ENCODE data around the gene RHOT2. TPM values are rescaled to one million over a fixed set of nuclear protein-coding genes. Genes with fewer than 3 reads are reported as not detected.

RHOT2 gene
- total RNA-seq, 2 experiments from 2014 or later: 110 TPM

DNA sequence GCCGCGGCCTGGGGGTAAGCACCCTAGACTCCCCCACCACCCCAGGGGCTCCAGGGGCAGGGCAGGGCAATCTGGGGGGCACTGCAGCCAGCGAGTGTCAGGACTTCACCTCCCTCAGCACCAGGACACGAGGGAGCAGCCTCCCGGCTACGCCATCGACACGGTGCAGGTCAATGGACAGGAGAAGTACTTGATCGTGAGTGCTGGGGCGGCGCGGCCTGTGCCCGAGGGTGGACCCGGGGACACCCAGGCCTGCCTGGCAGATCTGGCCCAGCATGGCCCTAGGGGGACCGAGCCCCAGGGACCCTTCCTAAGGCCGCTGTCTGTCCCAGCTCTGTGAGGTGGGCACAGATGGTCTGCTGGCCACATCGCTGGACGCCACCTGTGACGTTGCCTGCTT is 4.4 kb downstream of the RHOT2 start:
- Mint-ChIP-seq H3K27ac (no peak overlapping the region), H3K4me3 (no peak overlapping the region), H3K36me3 (ENCODE audit: low read depth) (peaks cover 10% of the 10 kb centered on the region), H3K9me3 (no peaks in the 10 kb centered on the region), H3K27me3 (peaks cover 7% of the 10 kb centered on the region), H3K4me1 (ENCODE audit: low read depth) (peaks cover 11% of the 10 kb centered on the region)
- TF ChIP-seq, protein P1, sequence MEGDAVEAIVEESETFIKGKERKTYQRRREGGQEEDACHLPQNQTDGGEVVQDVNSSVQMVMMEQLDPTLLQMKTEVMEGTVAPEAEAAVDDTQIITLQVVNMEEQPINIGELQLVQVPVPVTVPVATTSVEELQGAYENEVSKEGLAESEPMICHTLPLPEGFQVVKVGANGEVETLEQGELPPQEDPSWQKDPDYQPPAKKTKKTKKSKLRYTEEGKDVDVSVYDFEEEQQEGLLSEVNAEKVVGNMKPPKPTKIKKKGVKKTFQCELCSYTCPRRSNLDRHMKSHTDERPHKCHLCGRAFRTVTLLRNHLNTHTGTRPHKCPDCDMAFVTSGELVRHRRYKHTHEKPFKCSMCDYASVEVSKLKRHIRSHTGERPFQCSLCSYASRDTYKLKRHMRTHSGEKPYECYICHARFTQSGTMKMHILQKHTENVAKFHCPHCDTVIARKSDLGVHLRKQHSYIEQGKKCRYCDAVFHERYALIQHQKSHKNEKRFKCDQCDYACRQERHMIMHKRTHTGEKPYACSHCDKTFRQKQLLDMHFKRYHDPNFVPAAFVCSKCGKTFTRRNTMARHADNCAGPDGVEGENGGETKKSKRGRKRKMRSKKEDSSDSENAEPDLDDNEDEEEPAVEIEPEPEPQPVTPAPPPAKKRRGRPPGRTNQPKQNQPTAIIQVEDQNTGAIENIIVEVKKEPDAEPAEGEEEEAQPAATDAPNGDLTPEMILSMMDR (IDR thresholded peaks at IDR 0.05): no peak
- ATAC-seq: no peak
- POLR2A ChIA-PET: interaction anchor here (1.2 kb wide), 1 partner anchor 21 kb away, joined by 4 read pairs; no protein-coding TSS in a partner anchor
- CTCF ChIA-PET: no interaction called here
- DNase-seq: no peak
- intact Hi-C loops (cut with micrococcal nuclease): no loop called here

DNA sequence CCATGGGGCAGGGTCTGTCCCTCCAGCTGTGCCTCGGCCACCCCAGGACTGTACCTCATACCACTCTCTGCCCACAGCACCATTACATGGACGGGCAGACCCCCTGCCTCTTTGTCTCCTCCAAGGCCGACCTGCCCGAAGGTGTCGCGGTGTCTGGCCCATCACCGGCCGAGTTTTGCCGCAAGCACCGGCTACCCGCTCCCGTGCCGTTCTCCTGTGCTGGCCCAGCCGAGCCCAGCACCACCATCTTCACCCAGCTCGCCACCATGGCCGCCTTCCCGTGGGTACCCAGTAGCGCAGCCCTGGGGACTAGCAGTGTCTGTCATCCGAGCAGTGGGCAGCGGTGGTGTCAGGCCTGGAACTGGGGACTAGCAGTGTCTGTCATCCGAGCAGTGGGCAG is 4.9 kb downstream of the RHOT2 start:
- Mint-ChIP-seq H3K27me3 (peaks cover 7% of the 10 kb centered on the region), H3K36me3 (ENCODE audit: low read depth) (peaks cover 10% of the 10 kb centered on the region), H3K4me3 (no peak overlapping the region), H3K27ac (no peak overlapping the region), H3K4me1 (ENCODE audit: low read depth) (peaks cover 7% of the 10 kb centered on the region), H3K9me3 (no peaks in the 10 kb centered on the region)
- intact Hi-C loops (cut with micrococcal nuclease): no loop called here
- DNase-seq (no peak), ATAC-seq (no peak)
- ChIA-PET POLR2A (interaction anchor here (0.8 kb wide), 1 partner anchor 8 kb away, joined by 5 read pairs; no protein-coding TSS in a partner anchor), CTCF (no interaction called here)
- TF ChIP-seq, protein P1 (IDR thresholded peaks at IDR 0.05): no peak

DNA sequence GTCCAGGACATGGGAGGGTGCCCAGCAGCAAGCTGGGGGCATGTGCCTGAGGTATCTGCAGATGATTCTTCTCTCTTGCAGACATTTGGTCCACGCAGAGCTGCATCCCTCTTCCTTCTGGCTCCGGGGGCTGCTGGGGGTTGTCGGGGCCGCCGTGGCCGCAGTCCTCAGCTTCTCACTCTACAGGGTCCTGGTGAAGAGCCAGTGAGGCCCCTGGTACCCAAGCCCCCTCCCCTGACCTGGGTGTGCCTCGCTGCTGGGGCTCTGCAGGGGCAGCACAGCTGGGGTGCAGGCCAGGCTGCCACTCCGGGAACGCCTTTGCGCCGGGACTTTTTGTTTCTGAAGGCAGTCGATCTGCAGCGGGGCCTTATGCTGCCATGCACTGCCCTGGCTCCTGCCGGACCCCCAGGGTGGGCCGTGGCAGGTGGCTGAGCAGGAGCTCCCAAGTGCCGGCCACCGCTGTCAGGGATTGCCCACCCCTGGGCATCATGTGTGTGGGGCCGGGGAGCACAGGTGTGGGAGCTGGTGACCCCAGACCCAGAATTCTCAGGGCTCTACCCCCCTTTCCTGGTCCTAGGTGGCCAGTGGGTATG is 5.6 kb downstream of the RHOT2 start:
- H3K27me3 Mint-ChIP-seq: peaks cover 7% of the 10 kb centered on the region
- no peak overlapping the region for H3K27ac Mint-ChIP-seq
- CTCF ChIA-PET: no interaction called here
- peaks cover 10% of the 10 kb centered on the region for H3K36me3 Mint-ChIP-seq (ENCODE audit: low read depth)
- DNase-seq (no peak), ATAC-seq (no peak)
- intact Hi-C loops (cut with micrococcal nuclease): no loop called here
- no peaks in the 10 kb centered on the region for H3K9me3 Mint-ChIP-seq
- no peak overlapping the region for H3K4me3 Mint-ChIP-seq
- TF ChIP-seq, protein P1 (IDR thresholded peaks at IDR 0.05): no peak
- POLR2A ChIA-PET: interaction anchor here (0.8 to 1.5 kb wide), 2 partner anchors 9 to 16 kb away, joined by 3 to 5 read pairs; partner anchors contain the start of gene WDR24
- peaks cover 7% of the 10 kb centered on the region for H3K4me1 Mint-ChIP-seq (ENCODE audit: low read depth)

DNA sequence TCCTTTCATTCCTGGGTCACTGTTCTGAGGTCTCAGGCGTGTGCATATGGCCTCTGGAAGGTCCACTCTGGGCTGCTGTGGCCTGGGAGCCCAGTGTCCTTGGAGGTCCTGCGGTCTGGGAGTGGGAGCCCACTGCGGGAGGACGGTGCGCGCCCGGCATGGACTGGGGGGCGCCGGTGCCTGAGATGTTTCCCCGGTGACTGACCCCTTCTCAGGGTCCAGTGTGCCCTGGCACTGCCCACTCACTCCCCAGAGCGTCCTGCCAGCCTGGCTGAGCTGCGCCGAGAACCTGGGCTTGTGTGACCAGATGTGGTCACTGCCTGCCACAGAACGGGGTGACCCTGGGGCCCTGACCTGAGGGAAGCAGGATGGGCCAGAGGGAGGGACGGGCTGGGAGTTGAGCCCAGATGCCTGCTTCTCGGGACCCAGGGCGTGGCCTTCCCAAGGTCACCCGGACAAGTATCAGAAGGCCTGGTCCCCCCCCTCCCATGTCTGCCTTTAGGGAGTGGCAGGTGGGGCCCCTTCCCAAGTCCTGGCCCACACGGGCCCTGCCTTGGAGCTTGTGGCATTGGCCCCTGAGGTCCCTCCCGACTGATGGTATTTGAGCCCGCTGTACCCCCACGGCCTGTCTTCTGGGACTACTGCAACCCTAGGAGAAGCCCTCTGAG is 6.4 kb downstream of the RHOT2 start:
- ATAC-seq (no peak), DNase-seq (no peak)
- Mint-ChIP-seq H3K4me3 (no peak overlapping the region), H3K27ac (no peak overlapping the region), H3K36me3 (ENCODE audit: low read depth) (peaks cover 10% of the 10 kb centered on the region), H3K4me1 (ENCODE audit: low read depth) (peaks cover 11% of the 10 kb centered on the region), H3K27me3 (peaks cover 7% of the 10 kb centered on the region), H3K9me3 (no peaks in the 10 kb centered on the region)
- TF ChIP-seq, protein P1 (IDR thresholded peaks at IDR 0.05): no peak
- intact Hi-C loops (cut with micrococcal nuclease): no loop called here
- POLR2A ChIA-PET: interaction anchor here (0.9 to 1.5 kb wide), 2 partner anchors 15 to 30 kb away, joined by 3 read pairs; partner anchors contain the start of gene WDR24
- CTCF ChIA-PET: no interaction called here

Data from activated CD8-positive, alpha-beta T cell treated with anti-CD3 and anti-CD28 coated beads for 36 hours (primary cell).